CD14-positive monocyte (primary cell): ENCODE results near the gene PHACTR3. TPM values are rescaled to one million over a fixed set of nuclear protein-coding genes. Genes with fewer than 3 reads are reported as not detected.

Experiments
- DNase-seq, 3 donors: peaks; one replicate each; pipeline ENCODE4 v3.0.0-alpha.2; 2011 to 2022
- H2AFZ ChIP-seq: 2 replicates; pipeline ENCODE4 v1.6.0; 2012; ENCODE audit warnings: mild to moderate bottlenecking, low read depth, low read length, inconsistent platforms; ENCODE audit not compliant: insufficient read depth, poor library complexity, severe bottlenecking
- H3K27ac ChIP-seq, 2 donors: 1 replicate in 1 of 2; 2 replicates in 1 of 2; pipeline ENCODE4 v1.5.1; 2012 to 2013; ENCODE audit warnings: low read length in 2 of 2, control low read depth in 1 of 2, inconsistent platforms in 1 of 2, low read depth in 1 of 2, mild to moderate bottlenecking in 1 of 2
- H3K27me3 ChIP-seq, 2 donors: one replicate each; pipeline versions ENCODE4 v1.6.0 to v1.6.1; 2011 to 2013; ENCODE audit warnings: low read length in 2 of 2; ENCODE audit not compliant: control insufficient read depth in 2 of 2, insufficient read depth in 2 of 2
- H3K36me3 ChIP-seq, 2 donors: replicated peaks in 1 of 2; 1 replicate in 1 of 2; 2 replicates in 1 of 2; pipeline versions ENCODE4 v1.5.1 to v1.6.1; 2012 to 2013; ENCODE audit warnings: low read length in 2 of 2, control low read depth in 1 of 2, inconsistent platforms in 1 of 2, mild to moderate bottlenecking in 1 of 2; ENCODE audit not compliant: insufficient read depth in 2 of 2, control insufficient read depth in 1 of 2
- H3K4me1 ChIP-seq, 2 donors: 1 replicate in 1 of 2; 2 replicates in 1 of 2; pipeline versions ENCODE4 v1.5.1 to v1.6.1; 2012 to 2013; ENCODE audit warnings: low read length in 2 of 2, control low read depth in 1 of 2, inconsistent platforms in 1 of 2, mild to moderate bottlenecking in 1 of 2, moderate library complexity in 1 of 2; ENCODE audit not compliant: insufficient read depth in 2 of 2, control insufficient read depth in 1 of 2
- H3K4me2 ChIP-seq: replicated peaks from 2 replicates; pipeline ENCODE3; 2012; ENCODE audit warnings: low read length, moderate library complexity, mild to moderate bottlenecking; ENCODE audit not compliant: poor library complexity, severe bottlenecking; ENCODE audit errors: extremely low read depth
- H3K4me3 ChIP-seq, 3 experiments: fragments of 200-600 bp in 1 of 3; sonication (generic) in 1 of 3; replicated peaks in 1 of 3; 1 replicate in 2 of 3; 2 replicates in 1 of 3; pipeline ENCODE4 v1.5.1; 2011 to 2013; ENCODE audit warnings: low read length in 3 of 3, mild to moderate bottlenecking in 3 of 3, control low read depth in 2 of 3, low read depth in 2 of 3, inconsistent platforms in 1 of 3, moderate library complexity in 1 of 3
- H3K79me2 ChIP-seq: 2 replicates; pipeline ENCODE4 v1.6.0; 2012; ENCODE audit warnings: mild to moderate bottlenecking, control low read depth, inconsistent platforms, low read length, moderate library complexity; ENCODE audit not compliant: insufficient read depth
- H3K9ac ChIP-seq: 2 replicates; pipeline ENCODE4 v1.6.0; 2017; ENCODE audit warnings: low read length, mild to moderate bottlenecking; ENCODE audit not compliant: insufficient read depth, poor library complexity, severe bottlenecking
- H3K9me3 ChIP-seq, 2 donors: replicated peaks in 1 of 2; 1 replicate in 1 of 2; 2 replicates in 1 of 2; pipeline versions ENCODE4 v1.5.1 to v1.6.1; 2012 to 2013; ENCODE audit warnings: low read length in 2 of 2, control low read depth in 1 of 2; ENCODE audit not compliant: control insufficient read depth in 1 of 2, insufficient read depth in 1 of 2
- H4K20me1 ChIP-seq: 2 replicates; pipeline ENCODE4 v1.6.0; 2012; ENCODE audit warnings: mild to moderate bottlenecking, low read length, control low read depth, moderate library complexity; ENCODE audit not compliant: insufficient read depth
- H3K27ac Mint-ChIP-seq, 7 donors: one replicate each; pipeline ENCODE4 v1.8.0; 2020; ENCODE audit warnings: mild to moderate bottlenecking in 7 of 7, mixed read lengths in 7 of 7, moderate library complexity in 6 of 7, inconsistent platforms in 2 of 7
- H3K27me3 Mint-ChIP-seq, 3 donors: one replicate each; pipeline ENCODE4 v1.8.0; 2021 to 2022; ENCODE audit warnings: low read depth in 3 of 3, mild to moderate bottlenecking in 3 of 3, mixed read lengths in 3 of 3, moderate library complexity in 3 of 3, inconsistent platforms in 1 of 3
- H3K36me3 Mint-ChIP-seq, 2 donors: one replicate each; pipeline ENCODE4 v1.8.0; 2020; ENCODE audit warnings: mixed read lengths in 2 of 2, inconsistent platforms in 1 of 2, mild to moderate bottlenecking in 1 of 2
- H3K4me1 Mint-ChIP-seq: one replicate; pipeline ENCODE4 v1.8.0; 2020; ENCODE audit warnings: mild to moderate bottlenecking, mixed read lengths
- H3K4me3 Mint-ChIP-seq, 2 donors: one replicate each; pipeline ENCODE4 v1.8.0; 2020; ENCODE audit warnings: mild to moderate bottlenecking in 2 of 2, mixed read lengths in 2 of 2, moderate library complexity in 1 of 2
- H3K9me3 Mint-ChIP-seq, 7 donors: one replicate each; pipeline ENCODE4 v1.8.0; 2020 to 2022; ENCODE audit warnings: mixed read lengths in 7 of 7, mild to moderate bottlenecking in 6 of 7, moderate library complexity in 6 of 7, inconsistent platforms in 2 of 7
- CTCF ChIP-seq: fragments of 200-600 bp; IDR thresholded peaks from one replicate; pipeline ENCODE4 v1.8.0; 2022; ENCODE audit warnings: antibody characterized with exemption, mild to moderate bottlenecking
- WGBS: methylation state at CpG from one replicate; pipeline ENCODE4 v1.1.5; 2013; ENCODE audit warnings: missing lambda C conversion rate; ENCODE audit not compliant: insufficient coverage; 5-methylcytosine and 5-hydroxymethylcytosine counted together
- intact Hi-C, 2 donors: fragments of 100-400 bp; cut with micrococcal nuclease; formaldehyde crosslinking; loops; one replicate each; pipeline versions ENCODE4 v1.15.0 to v1.15.1; 2023
- polyA plus RNA-seq, 3 donors: library from polyadenylated mRNA; depleted of rRNA in 1 of 3; unstranded in 2 of 3; stranded (reverse) in 1 of 3; fragments of 300-500 nt in 2 of 3; fragments of >200 nt in 1 of 3; fragmentation: Illumina TruSeq in 2 of 3; gene quantifications; 1 replicate in 2 of 3; 2 replicates in 1 of 3; pipeline ENCODE4 v1.2.3, GENCODE V29; 2012 to 2021

The PHACTR3 gene
- polyA plus RNA-seq, 3 donors: 0.11 to 0.17 TPM; not detected in 1

- Histone ChIP-seq H3K4me1 (no peaks in the 10 kb centered on the region), H2AFZ (no peak overlapping the region), H3K79me2 (no peaks in the 10 kb centered on the region), H3K9me3 (no peaks in the 10 kb centered on the region), H3K36me3 (no peaks in the 10 kb centered on the region), H3K4me2 (no peak overlapping the region), H3K4me3 (no peak overlapping the region), H3K27ac (no peak overlapping the region), H3K27me3 (no peaks in the 10 kb centered on the region), H4K20me1 (no peaks in the 10 kb centered on the region), H3K9ac (no peak overlapping the region)
- H3K4me3 Mint-ChIP-seq: no peak overlapping the region
- TF ChIP-seq CTCF: no peak
- H3K4me1 Mint-ChIP-seq: no peaks in the 10 kb centered on the region
- WGBS: 90% methylated on average over 10 of the region's 15 CpGs
- H3K36me3 Mint-ChIP-seq: peaks cover 0 to 2% of the 10 kb centered on the region in 2 donors
- peaks cover 0 to 1% (median 0%) of the 10 kb centered on the region in 7 donors for H3K9me3 Mint-ChIP-seq
- H3K27me3 Mint-ChIP-seq: peaks cover 7 to 11% (median 7%) of the 10 kb centered on the region in 3 donors
- intact Hi-C loops: no loop called here
- no peak overlapping the region for H3K27ac Mint-ChIP-seq
- no peak for DNase-seq
These were observed 206.3 kb downstream of the PHACTR3 start for GRCh38 chr20:59810449-59811187.

- Mint-ChIP-seq H3K27me3 (peaks cover 5 to 10% (median 8%) of the 10 kb centered on the region in 3 donors), H3K36me3 (no peaks in the 10 kb centered on the region), H3K27ac (no peak overlapping the region), H3K9me3 (peaks cover 0 to 1% (median 0%) of the 10 kb centered on the region in 7 donors), H3K4me3 (no peak overlapping the region), H3K4me1 (no peaks in the 10 kb centered on the region)
- Histone ChIP-seq H3K36me3 (no peaks in the 10 kb centered on the region), H3K4me2 (no peak overlapping the region), H3K9me3 (no peaks in the 10 kb centered on the region), H3K27ac (no peak overlapping the region), H3K27me3 (no peaks in the 10 kb centered on the region), H3K79me2 (no peaks in the 10 kb centered on the region), H3K4me3 (no peak overlapping the region), H2AFZ (no peak overlapping the region), H4K20me1 (no peaks in the 10 kb centered on the region), H3K4me1 (no peaks in the 10 kb centered on the region), H3K9ac (no peak overlapping the region)
- 97% methylated on average over 7 of the region's 7 CpGs for WGBS
- no peak for TF ChIP-seq CTCF
- intact Hi-C loops: no loop called here
- no peak for DNase-seq
These were observed 207.4 kb downstream of the PHACTR3 start for GRCh38 chr20:59811681-59812171.
